HL-60 (cell line): ENCODE data around the gene CPVL.

Source experiments
- DNase-seq, 2 experiments: peaks; one replicate each; pipeline ENCODE4 v3.0.0-alpha.2; 2010 to 2020; ENCODE audit warnings: low read depth in 1 of 2, low spot score in 1 of 2
- H3K27ac ChIP-seq: fragments of 250-450 bp; sonication (Bioruptor Pico); replicated peaks from 2 replicates; pipeline ENCODE4 v1.5.1; 2020; ENCODE audit warnings: mild to moderate bottlenecking, moderate library complexity
- H3K27me3 ChIP-seq: fragments of 250-450 bp; sonication (Bioruptor Pico); 2 replicates; pipeline ENCODE4 v1.5.1; 2021; ENCODE audit warnings: mild to moderate bottlenecking, moderate library complexity; ENCODE audit not compliant: insufficient read depth, poor library complexity, severe bottlenecking
- H3K4me3 ChIP-seq: replicated peaks from 2 replicates; pipeline ENCODE4 v1.5.1; 2011; ENCODE audit warnings: mild to moderate bottlenecking, control low read depth, low read length; ENCODE audit not compliant: insufficient read depth
- CTCF ChIP-seq: IDR thresholded peaks from one replicate; pipeline ENCODE4 v1.5.1; 2011; ENCODE audit warnings: low read length, control low read depth, inconsistent platforms; ENCODE audit not compliant: insufficient read depth
- GABPA ChIP-seq: IDR thresholded peaks from 2 replicates; pipeline ENCODE4 v1.6.1; 2012; ENCODE audit warnings: low read depth
- POLR2AphosphoS5 ChIP-seq: IDR thresholded peaks from 2 replicates; pipeline ENCODE4 v1.6.1; 2012; ENCODE audit warnings: low read depth
- REST ChIP-seq: IDR thresholded peaks from 2 replicates; pipeline ENCODE4 v1.6.1; 2012; ENCODE audit warnings: low read depth; ENCODE audit not compliant: insufficient replicate concordance
- SPI1 ChIP-seq: IDR thresholded peaks from 2 replicates; pipeline ENCODE4 v1.6.1; 2012; ENCODE audit warnings: low read depth, mild to moderate bottlenecking, borderline replicate concordance

CPVL gene

GRCh38 chr7:29112721-29113120, 33.6 kb downstream of the CPVL start:
- no peak for TF ChIP-seq CTCF
- no peak for TF ChIP-seq GABPA
- no peak for TF ChIP-seq REST
- no peak for TF ChIP-seq SPI1
- TF ChIP-seq POLR2AphosphoS5: no peak
- no peak overlapping the region for H3K4me3 ChIP-seq
- peaks cover 4% of the 10 kb centered on the region for H3K27me3 ChIP-seq
- H3K27ac ChIP-seq: no peak overlapping the region
- no peak for DNase-seq

- DNase-seq: peak; percentile 4 to 56
- Histone ChIP-seq H3K27me3 (no peaks in the 10 kb centered on the region), H3K27ac (no peak overlapping the region), H3K4me3 (no peak overlapping the region)
- no peak for TF ChIP-seq REST
- TF ChIP-seq SPI1: peak; percentile 42; the same call in 1 of the 2 replicates
- no peak for TF ChIP-seq CTCF
Measured at GRCh38 chr7:29109899-29110298, 36.4 kb downstream of the CPVL start.

GRCh38 chr7:29109358-29109757, 37.0 kb downstream of the CPVL start:
- no peak for TF ChIP-seq POLR2AphosphoS5
- TF ChIP-seq REST: no peak
- no peak for TF ChIP-seq SPI1
- no peak for TF ChIP-seq GABPA
- TF ChIP-seq CTCF: no peak
- Histone ChIP-seq H3K27ac (no peak overlapping the region), H3K4me3 (no peak overlapping the region), H3K27me3 (no peaks in the 10 kb centered on the region)
- DNase-seq: no peak
